ENCODE measurements around the gene FARS2. TPM values are rescaled to one million over a fixed set of nuclear protein-coding genes. Genes with fewer than 3 reads are reported as not detected.

The FARS2 gene
- total RNA-seq, 1 donor from 2014 or later = 23.3 TPM

GRCh38 chr6:5331845-5332442, 70.6 kb downstream of the FARS2 start:
- Mint-ChIP-seq H3K4me3 (no peak overlapping the region), H3K4me1 (no peaks in the 10 kb centered on the region), H3K27me3 (ENCODE audit: low read depth) (no peaks in the 10 kb centered on the region), H3K27ac (ENCODE audit: unreplicated experiment) (no peak overlapping the region), H3K36me3 (ENCODE audit: low read depth) (peaks cover 9% of the 10 kb centered on the region), H3K9me3 (peaks cover 6% of the 10 kb centered on the region)
- DNase-seq (ENCODE audit: low read depth, low spot score) = no peak
- no peak for TF ChIP-seq CTCF (conservative IDR thresholded peaks at IDR 0.05)

GRCh38 chr6:5333658-5334057, 72.3 kb downstream of the FARS2 start:
- no peak for DNase-seq (ENCODE audit: low read depth, low spot score)
- Mint-ChIP-seq H3K27me3 (ENCODE audit: low read depth) (no peaks in the 10 kb centered on the region), H3K36me3 (ENCODE audit: low read depth) (peaks cover 3% of the 10 kb centered on the region), H3K9me3 (no peaks in the 10 kb centered on the region), H3K4me3 (no peak overlapping the region), H3K4me1 (no peaks in the 10 kb centered on the region), H3K27ac (ENCODE audit: unreplicated experiment) (no peak overlapping the region)
- no peak for TF ChIP-seq CTCF (conservative IDR thresholded peaks at IDR 0.05)

GRCh38 chr6:5334341-5334740, 73.0 kb downstream of the FARS2 start:
- no peaks in the 10 kb centered on the region for H3K4me1 Mint-ChIP-seq
- no peak for DNase-seq (ENCODE audit: low read depth, low spot score)
- no peak overlapping the region for H3K4me3 Mint-ChIP-seq
- H3K9me3 Mint-ChIP-seq = no peaks in the 10 kb centered on the region
- H3K36me3 Mint-ChIP-seq (ENCODE audit: low read depth) = peaks cover 3% of the 10 kb centered on the region
- H3K27ac Mint-ChIP-seq (ENCODE audit: unreplicated experiment) = no peak overlapping the region
- H3K27me3 Mint-ChIP-seq (ENCODE audit: low read depth) = no peaks in the 10 kb centered on the region
- no peak for TF ChIP-seq CTCF (conservative IDR thresholded peaks at IDR 0.05)

- no peak overlapping the region for H3K27ac Mint-ChIP-seq (ENCODE audit: unreplicated experiment)
- H3K4me1 Mint-ChIP-seq = no peaks in the 10 kb centered on the region
- no peaks in the 10 kb centered on the region for H3K27me3 Mint-ChIP-seq (ENCODE audit: low read depth)
- peaks cover 3% of the 10 kb centered on the region for H3K36me3 Mint-ChIP-seq (ENCODE audit: low read depth)
- no peak overlapping the region for H3K4me3 Mint-ChIP-seq
- no peaks in the 10 kb centered on the region for H3K9me3 Mint-ChIP-seq
- DNase-seq (ENCODE audit: low read depth, low spot score) = no peak
- no peak for TF ChIP-seq CTCF (conservative IDR thresholded peaks at IDR 0.05)
These were observed 73.7 kb downstream of the FARS2 start for GRCh38 chr6:5335020-5335419.

GRCh38 chr6:5337573-5337972, 76.3 kb downstream of the FARS2 start:
- Mint-ChIP-seq H3K4me1 (no peaks in the 10 kb centered on the region), H3K4me3 (no peak overlapping the region), H3K27me3 (ENCODE audit: low read depth) (no peaks in the 10 kb centered on the region), H3K27ac (ENCODE audit: unreplicated experiment) (no peak overlapping the region), H3K9me3 (no peaks in the 10 kb centered on the region), H3K36me3 (ENCODE audit: low read depth) (peaks cover 3% of the 10 kb centered on the region)
- no peak for DNase-seq (ENCODE audit: low read depth, low spot score)
- TF ChIP-seq CTCF (conservative IDR thresholded peaks at IDR 0.05) = no peak

Data from neural crest cell (in vitro differentiated cells).